Left forelimb (tissue), 1 donor: ENCODE data around the gene SIAH1.
"Not testable (repeated sequence)": the region's sequence is repeated elsewhere in the genome, so short reads cannot be mapped to it uniquely, and the experiment has no call there.

Experiments used
- DNase-seq: peaks from one replicate; pipeline ENCODE4 v3.0.0-alpha.2; 2018; ENCODE audit warnings: low spot score

SIAH1 gene

GRCh38 chr16:48385253-48386150, at the start of gene SIAH1:
Gene SIAH1, minus strand, starts transcription at chr16:48385413. Its CDS starts 22,985 bp downstream, at chr16:48362428.
- DNase-seq = peak; percentile 93

GRCh38 chr16:48434653-48435317, 49.6 kb upstream of the SIAH1 start:
- no peak for DNase-seq

- DNase-seq = no peak
Observed at GRCh38 chr16:48433850-48434530, 48.8 kb upstream of the SIAH1 start.

- DNase-seq = no peak
Observed at GRCh38 chr16:48433116-48433849, 48.1 kb upstream of the SIAH1 start.

GRCh38 chr16:48432136-48432535, 46.9 kb upstream of the SIAH1 start:
- DNase-seq = no peak

- no peak for DNase-seq
Observed at GRCh38 chr16:48430890-48431289, 45.7 kb upstream of the SIAH1 start.

- no peak for DNase-seq
Observed at GRCh38 chr16:48426244-48427141, 41.3 kb upstream of the SIAH1 start.

GRCh38 chr16:48422537-48422936, 37.3 kb upstream of the SIAH1 start:
- DNase-seq = no peak

- no peak for DNase-seq
Observed at GRCh38 chr16:48421741-48422140, 36.5 kb upstream of the SIAH1 start.

GRCh38 chr16:48420437-48420836, 35.2 kb upstream of the SIAH1 start:
- DNase-seq = no peak

GRCh38 chr16:48416617-48417016, 31.4 kb upstream of the SIAH1 start:
- not testable (repeated sequence) for DNase-seq

GRCh38 chr16:48413272-48413671, 28.1 kb upstream of the SIAH1 start:
- no peak for DNase-seq

GRCh38 chr16:48409839-48410632, 24.8 kb upstream of the SIAH1 start:
- no peak for DNase-seq

- no peak for DNase-seq
Observed at GRCh38 chr16:48408688-48409087, 23.5 kb upstream of the SIAH1 start.

GRCh38 chr16:48405907-48406306, 20.7 kb upstream of the SIAH1 start:
- no peak for DNase-seq

GRCh38 chr16:48405153-48405552, 19.9 kb upstream of the SIAH1 start:
- no peak for DNase-seq

- DNase-seq = not testable (repeated sequence)
Observed at GRCh38 chr16:48402547-48402946, 17.3 kb upstream of the SIAH1 start.

GRCh38 chr16:48395375-48395774, 10.2 kb upstream of the SIAH1 start:
- no peak for DNase-seq

GRCh38 chr16:48394355-48394703, 9.1 kb upstream of the SIAH1 start:
- DNase-seq = no peak
